ENCODE data around the gene ACKR2.

GRCh38 chr3:42772670-42773408 is 36.4 kb upstream of the ACKR2 start, which contains the start of gene CCDC13:
- TF ChIP-seq EZH2phosphoT487 (IDR thresholded peaks at IDR 0.05; ENCODE audit: insufficient read depth, low read depth) (no peak), EZH2 (IDR thresholded peaks at IDR 0.05; ENCODE audit: insufficient read depth, poor library complexity, severe bottlenecking) (no peak)
